Esophagus (tissue), 2 donors: ENCODE data around the gene TTC22. TPM values are rescaled to one million over a fixed set of nuclear protein-coding genes. Genes with fewer than 3 reads are reported as not detected.

Source experiments
- H3K27ac ChIP-seq, 2 donors: one replicate each; pipeline ENCODE4 v1.5.1; 2013; ENCODE audit warnings: low read depth in 2 of 2, mild to moderate bottlenecking in 2 of 2, inconsistent platforms in 1 of 2, low read length in 1 of 2, moderate library complexity in 1 of 2
- H3K27me3 ChIP-seq, 2 donors: one replicate each; pipeline ENCODE4 v1.6.1; 2013; ENCODE audit warnings: low read length in 2 of 2, control low read depth in 1 of 2, mild to moderate bottlenecking in 1 of 2; ENCODE audit not compliant: insufficient read depth in 2 of 2, control insufficient read depth in 1 of 2
- H3K36me3 ChIP-seq, 2 donors: one replicate each; pipeline ENCODE4 v1.6.1; 2013; ENCODE audit warnings: low read length in 1 of 2; ENCODE audit not compliant: control insufficient read depth in 2 of 2, insufficient read depth in 2 of 2
- H3K4me1 ChIP-seq, 2 donors: one replicate each; pipeline ENCODE4 v1.6.1; 2013; ENCODE audit warnings: low read length in 1 of 2; ENCODE audit not compliant: control insufficient read depth in 2 of 2, insufficient read depth in 2 of 2
- H3K4me3 ChIP-seq, 2 donors: one replicate each; pipeline ENCODE4 v1.5.1; 2013; ENCODE audit warnings: low read length in 2 of 2, mild to moderate bottlenecking in 2 of 2, low read depth in 1 of 2, moderate library complexity in 1 of 2
- H3K9me3 ChIP-seq, 2 donors: one replicate each; pipeline ENCODE4 v1.6.1; 2013; ENCODE audit warnings: mild to moderate bottlenecking in 2 of 2, low read depth in 1 of 2, low read length in 1 of 2, moderate library complexity in 1 of 2; ENCODE audit not compliant: control insufficient read depth in 2 of 2, insufficient read depth in 1 of 2
- WGBS, 2 donors: extraction: QIAGEN DNeasy Blood & Tissue Kit; methylation state at CpG; one replicate each; pipeline ENCODE4 v1.1.7; 2013; 5-methylcytosine and 5-hydroxymethylcytosine counted together
- polyA plus RNA-seq, 2 donors: library from polyadenylated mRNA; stranded (reverse); fragments of 200-250 nt; gene quantifications; one replicate each; pipeline ENCODE4 v1.2.3, GENCODE V29; 2013
- donor health status: healthy with polysubstance abuse.
- donor health status: Bipolar disorder and iron deficiency.

TTC22 gene
- polyA plus RNA-seq = 10 to 100 TPM; 83.5 to 92.9 TPM

DNA sequence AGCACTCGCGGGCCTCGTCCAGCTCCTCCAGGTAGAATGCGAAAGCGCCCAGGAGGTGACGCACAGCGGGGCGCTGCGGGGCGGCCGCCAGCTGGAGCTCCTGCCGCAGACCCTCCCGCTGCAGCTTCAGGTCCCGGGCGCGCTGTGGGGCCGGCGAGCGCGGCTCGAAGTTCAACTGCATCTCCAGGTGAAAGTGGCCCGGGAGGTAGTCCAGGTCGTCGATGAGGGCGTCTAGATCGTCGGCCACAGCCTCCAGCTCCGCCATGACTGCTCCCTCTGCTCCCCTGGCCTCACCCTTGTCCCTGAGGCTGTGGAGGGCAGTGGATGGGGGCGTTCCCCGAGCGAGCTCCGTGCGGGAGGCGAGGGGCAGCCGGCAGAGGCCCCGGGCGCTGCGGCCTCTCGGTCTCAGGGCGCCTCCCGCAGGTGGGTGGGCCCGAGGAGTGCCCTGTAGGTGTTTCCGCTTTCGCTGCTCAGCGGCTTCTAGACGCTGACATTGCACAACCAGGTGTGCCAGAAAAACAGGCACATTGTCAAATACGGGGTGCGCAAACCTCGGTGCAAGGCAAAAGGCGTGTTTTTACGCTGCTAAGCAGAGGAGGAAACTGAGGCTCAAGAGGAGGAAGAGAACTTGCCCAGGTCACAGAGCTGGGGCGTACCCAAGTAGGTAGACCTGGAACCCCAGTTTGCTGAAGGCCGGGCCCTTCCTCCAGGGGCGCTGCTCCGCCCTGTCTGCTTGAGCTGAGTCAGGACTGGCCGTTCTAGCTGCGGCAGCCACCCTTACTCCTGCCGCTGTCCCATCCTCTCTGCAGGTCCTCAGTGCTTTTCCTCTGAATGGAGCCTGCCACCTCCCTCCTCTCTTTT, at the start of gene TTC22:
Gene TTC22, minus strand, starts transcription at position 425 of the 861 bp plus-strand sequence. Its CDS starts 160 bp downstream, at position 265.
- peak within 1 kb of the TSS; percentile 95 for H3K27ac ChIP-seq
- H3K9me3 ChIP-seq = no peaks in the 10 kb centered on the region
- H3K4me3 ChIP-seq = peak within 1 kb of the TSS; percentile 73 to 81
- no peaks in the 10 kb centered on the region for H3K36me3 ChIP-seq
- WGBS, 2 donors = 3% methylated on average over 58 of the region's 58 CpGs
- H3K4me1 ChIP-seq = peaks cover 4 to 19% of the 10 kb centered on the region in 2 donors
- H3K27me3 ChIP-seq = no peaks in the 10 kb centered on the region

DNA sequence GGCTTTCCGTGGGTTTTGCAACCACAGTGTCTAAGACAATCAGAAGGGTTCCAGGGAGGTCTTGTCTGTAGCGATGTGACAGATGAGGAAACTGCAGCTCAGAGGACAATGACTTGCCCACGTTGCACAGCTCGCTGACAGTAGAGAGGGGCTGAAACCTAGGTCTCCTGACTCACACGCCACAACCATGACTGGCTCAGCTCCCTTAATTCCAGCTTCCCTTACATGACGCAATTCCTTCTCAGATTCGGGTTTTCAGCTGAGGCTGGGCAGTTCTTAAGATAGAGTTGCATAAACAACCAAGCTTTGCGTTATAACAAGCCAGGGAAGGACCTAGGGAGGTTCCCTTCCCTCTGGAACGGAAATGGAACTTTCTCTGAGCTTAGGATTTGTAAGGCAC, 49.6 kb upstream of the TTC22 start:
- Histone ChIP-seq H3K27me3 (no peaks in the 10 kb centered on the region), H3K4me3 (no peak overlapping the region), H3K9me3 (no peaks in the 10 kb centered on the region), H3K4me1 (peaks cover 0 to 14% of the 10 kb centered on the region in 2 donors), H3K36me3 (peaks cover 7 to 46% of the 10 kb centered on the region in 2 donors), H3K27ac (peak overlapping the region in 1 of 2 donors; percentile 89)
- WGBS, 2 donors = 68 to 70% methylated on average over 9 of the region's 9 CpGs

DNA sequence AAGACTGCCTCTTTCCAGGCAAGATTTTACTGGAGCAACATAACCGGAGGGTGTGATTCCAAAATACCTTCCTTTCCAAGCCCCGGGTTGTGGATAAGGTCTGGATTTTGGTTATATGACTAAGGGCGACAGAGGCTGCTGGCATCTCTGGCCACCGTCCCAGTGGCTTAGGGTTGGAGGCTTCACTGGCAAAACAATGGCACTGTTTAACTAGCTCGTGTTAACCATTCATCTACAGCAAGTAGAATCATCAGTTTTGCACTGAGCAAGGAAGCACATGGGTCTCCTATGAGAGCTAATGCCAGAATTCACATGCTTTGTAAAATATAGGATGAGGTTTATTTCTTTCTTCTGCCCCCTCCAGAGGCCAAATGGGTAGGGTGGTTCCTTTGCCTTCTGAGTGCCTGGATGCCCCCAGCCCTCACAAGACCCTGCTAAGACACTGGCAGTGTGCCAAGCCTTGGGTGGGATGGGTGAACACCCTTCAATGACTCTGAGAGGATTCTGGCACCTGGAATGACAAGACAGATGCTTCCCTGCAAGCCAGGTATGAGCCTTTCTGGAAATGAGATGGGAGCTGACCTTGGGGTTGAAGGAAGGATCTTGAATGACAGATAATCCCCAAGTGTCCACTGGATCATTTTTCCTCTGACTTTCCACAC, 49.1 kb upstream of the TTC22 start:
- H3K4me3 ChIP-seq = no peak overlapping the region
- H3K9me3 ChIP-seq = no peaks in the 10 kb centered on the region
- 40 to 48% methylated on average over 5 of the region's 5 CpGs for WGBS, 2 donors
- H3K27ac ChIP-seq = peak overlapping the region; percentile 38 to 89
- H3K4me1 ChIP-seq = peaks cover 0 to 14% of the 10 kb centered on the region in 2 donors
- H3K27me3 ChIP-seq = no peaks in the 10 kb centered on the region
- H3K36me3 ChIP-seq = peaks cover 7 to 42% of the 10 kb centered on the region in 2 donors

DNA sequence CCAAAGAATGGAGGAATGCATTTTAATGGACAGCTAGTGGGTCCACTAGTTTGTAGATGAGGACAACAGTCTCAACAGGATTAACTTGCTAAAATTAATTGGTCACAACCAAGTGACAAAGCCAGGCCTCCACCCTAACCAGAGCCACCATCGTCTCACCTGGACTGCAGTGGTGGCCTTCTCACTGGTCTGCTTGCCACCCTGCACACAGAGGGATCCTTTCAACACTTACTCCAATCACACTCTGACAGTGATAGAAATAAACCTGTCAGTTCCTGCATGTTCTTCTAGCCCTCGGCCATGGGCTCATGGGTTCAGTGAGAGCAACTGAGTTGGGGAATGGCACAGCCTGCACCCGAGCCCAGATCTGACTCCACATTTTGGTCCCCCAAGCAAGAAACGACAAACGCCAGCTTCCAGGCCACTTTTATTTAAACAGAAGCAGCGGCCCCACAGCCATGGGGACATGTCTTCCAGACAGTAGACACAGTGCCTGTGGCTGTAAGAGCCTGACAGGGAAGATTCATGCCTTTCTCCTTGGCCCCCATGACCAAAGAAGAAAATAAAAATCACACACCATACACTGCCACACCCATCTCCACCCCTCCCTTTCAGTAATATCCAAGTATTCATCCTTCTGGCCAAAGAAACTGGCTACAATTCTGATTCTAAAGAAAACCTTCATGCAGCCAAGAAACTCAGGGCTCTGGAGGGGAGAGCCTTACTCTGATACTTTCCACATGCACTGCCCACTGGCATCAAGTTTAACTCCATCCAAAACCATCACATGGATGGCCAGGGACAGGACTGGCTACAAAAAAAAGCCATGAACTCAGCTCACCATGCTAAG, 48.3 kb upstream of the TTC22 start:
- H3K4me1 ChIP-seq = peaks cover 0 to 14% of the 10 kb centered on the region in 2 donors
- H3K4me3 ChIP-seq = no peak overlapping the region
- H3K36me3 ChIP-seq = peaks cover 7 to 38% of the 10 kb centered on the region in 2 donors
- WGBS, 2 donors = 59 to 72% methylated on average over 6 of the region's 6 CpGs
- H3K27ac ChIP-seq = peak overlapping the region; percentile 3 to 89
- H3K27me3 ChIP-seq = no peaks in the 10 kb centered on the region
- H3K9me3 ChIP-seq = no peaks in the 10 kb centered on the region

DNA sequence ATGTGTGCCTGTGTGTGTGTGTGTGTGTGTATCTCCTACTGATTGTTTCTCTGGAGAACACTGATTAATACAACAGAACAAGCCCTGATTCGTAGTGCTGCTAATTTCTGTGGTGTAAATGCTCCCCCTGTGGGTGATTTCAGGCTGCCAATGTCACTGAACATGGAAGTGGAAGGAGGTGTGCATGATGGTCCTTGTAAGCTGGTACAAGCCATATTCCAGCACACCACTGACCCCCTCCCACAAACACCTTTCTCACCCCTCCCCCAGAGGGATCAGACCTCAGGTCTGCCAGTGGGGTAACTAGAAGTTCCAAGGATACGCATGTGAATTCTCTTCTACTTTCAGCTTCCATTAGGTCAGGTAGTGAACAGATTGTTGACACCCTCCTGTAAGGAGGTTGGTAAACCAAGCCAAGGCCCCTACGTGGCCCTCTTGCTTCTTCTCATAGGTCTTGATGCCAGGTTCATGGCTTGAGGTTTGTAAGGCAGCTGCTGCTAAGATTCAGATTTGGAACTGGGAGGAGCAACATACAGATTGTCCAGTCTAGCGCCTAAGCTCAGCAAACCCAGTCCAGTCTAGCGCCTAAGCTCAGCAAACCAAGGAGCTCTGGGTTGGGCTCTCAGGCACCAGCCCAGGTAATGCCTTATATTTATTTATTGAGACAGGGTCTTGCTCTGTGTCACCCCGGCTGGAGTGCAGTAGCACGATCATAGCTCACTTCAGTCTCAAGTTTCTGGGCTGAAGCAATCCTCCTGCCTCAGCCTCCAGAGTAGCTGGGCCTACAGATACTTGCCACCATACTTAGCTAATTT, 47.2 kb upstream of the TTC22 start:
- peak overlapping the region in 1 of 2 donors; percentile 11 for H3K27ac ChIP-seq
- H3K4me3 ChIP-seq = no peak overlapping the region
- H3K4me1 ChIP-seq = peaks cover 0 to 10% of the 10 kb centered on the region in 2 donors
- no peaks in the 10 kb centered on the region for H3K27me3 ChIP-seq
- H3K36me3 ChIP-seq = peaks cover 7 to 28% of the 10 kb centered on the region in 2 donors
- H3K9me3 ChIP-seq = no peaks in the 10 kb centered on the region
- WGBS, 2 donors = 87 to 88% methylated on average over 7 of the region's 7 CpGs

DNA sequence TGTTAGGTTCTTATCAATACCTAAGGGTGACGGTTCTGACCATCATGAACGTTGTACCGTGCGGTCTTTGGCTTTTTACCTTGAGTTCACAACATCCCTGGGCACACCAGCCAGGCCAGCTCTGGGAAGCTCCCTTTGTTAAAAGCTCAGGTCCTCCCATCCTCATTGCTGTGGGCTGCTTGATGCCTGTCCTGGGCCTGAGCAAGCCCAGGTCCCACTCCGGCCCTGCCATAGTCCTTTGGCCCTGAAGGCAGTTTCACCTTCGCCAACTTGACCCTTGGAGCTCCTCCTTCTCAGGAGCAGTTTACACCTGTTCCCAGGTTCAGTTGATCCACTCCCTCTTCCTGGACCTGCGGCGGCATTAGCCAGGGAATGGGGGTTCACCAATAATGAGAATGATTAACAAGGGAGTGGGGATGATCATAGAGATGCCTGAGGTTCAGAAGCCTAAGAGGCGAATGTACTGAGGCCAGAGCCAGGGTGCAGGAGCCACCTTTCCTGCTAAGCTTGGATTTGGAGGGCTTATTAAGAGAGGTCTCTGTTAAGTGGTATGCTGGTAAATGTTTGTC, 45.7 kb upstream of the TTC22 start:
- Histone ChIP-seq H3K36me3 (peaks cover 7 to 15% of the 10 kb centered on the region in 2 donors), H3K4me1 (peaks cover 0 to 10% of the 10 kb centered on the region in 2 donors), H3K4me3 (no peak overlapping the region), H3K27ac (peak overlapping the region in 1 of 2 donors; percentile 70), H3K9me3 (no peaks in the 10 kb centered on the region), H3K27me3 (no peaks in the 10 kb centered on the region)
- WGBS, 2 donors = 84 to 87% methylated on average over 9 of the region's 9 CpGs

DNA sequence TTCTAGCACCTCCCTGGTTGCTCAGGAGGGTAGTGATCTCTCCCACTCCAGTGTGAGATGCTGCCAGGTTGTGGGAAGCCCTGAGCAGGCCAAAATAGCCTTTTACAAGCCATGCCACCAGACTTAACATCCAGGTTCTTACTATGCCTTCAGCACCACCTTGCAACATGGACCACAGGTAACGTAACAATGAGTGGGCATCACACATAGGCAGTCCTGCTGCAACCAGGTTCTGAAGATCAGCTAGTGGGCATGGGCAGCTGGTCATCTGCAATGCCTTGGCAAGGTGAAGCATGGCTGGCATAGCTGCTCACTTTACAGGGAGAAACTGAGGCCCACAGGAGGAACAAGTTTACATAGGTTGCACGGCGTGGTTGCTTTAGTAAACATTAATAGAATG, 45.2 kb upstream of the TTC22 start:
- Histone ChIP-seq H3K9me3 (no peaks in the 10 kb centered on the region), H3K4me3 (no peak overlapping the region), H3K36me3 (peaks cover 4 to 10% of the 10 kb centered on the region in 2 donors), H3K27me3 (no peaks in the 10 kb centered on the region), H3K27ac (peak overlapping the region in 1 of 2 donors; percentile 1), H3K4me1 (peaks cover 0 to 7% of the 10 kb centered on the region in 2 donors)
- WGBS, 2 donors = 95 to 96% methylated on average over 3 of the region's 3 CpGs

DNA sequence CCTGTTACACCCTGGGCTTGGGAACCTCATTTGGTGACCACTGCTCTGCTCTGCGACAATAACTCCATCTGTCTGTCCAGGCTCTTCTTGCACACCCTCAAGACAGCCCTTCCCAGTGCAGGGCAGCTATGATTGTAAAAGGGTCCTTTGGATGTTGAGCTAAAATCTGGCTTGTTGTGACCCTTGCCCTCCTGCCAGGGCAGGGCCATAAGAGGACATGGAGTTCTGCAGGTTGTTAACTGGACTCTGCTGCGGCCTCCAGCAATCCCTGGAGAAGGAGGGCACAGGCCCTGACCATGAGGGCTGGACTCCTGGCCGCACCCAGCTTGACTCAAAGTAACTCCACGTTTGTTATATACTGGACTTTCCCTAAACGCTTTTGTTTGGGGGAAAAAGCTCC, 44.6 kb upstream of the TTC22 start:
- Histone ChIP-seq H3K9me3 (no peaks in the 10 kb centered on the region), H3K4me1 (peaks cover 0 to 5% of the 10 kb centered on the region in 2 donors), H3K27me3 (no peaks in the 10 kb centered on the region), H3K4me3 (no peak overlapping the region), H3K36me3 (peaks cover 4 to 10% of the 10 kb centered on the region in 2 donors), H3K27ac (no peak overlapping the region)
- WGBS, 2 donors = 85 to 93% methylated on average over 5 of the region's 5 CpGs
